HT-29 (cell line): ENCODE measurements around the gene DPEP1. TPM values are rescaled to one million over a fixed set of nuclear protein-coding genes. Genes with fewer than 3 reads are reported as not detected.
A peak's percentile ranks its signal among the peaks of the same experiment; 100 is the strongest.
"Not testable (repeated sequence)": the region's sequence is repeated elsewhere in the genome, so short reads cannot be mapped to it uniquely, and the experiment has no call there.

Source experiments
- DNase-seq: peaks from one replicate; pipeline ENCODE4 v3.0.0-alpha.2; 2015; ENCODE audit warnings: low spot score
- total RNA-seq: library from RNA; depleted of rRNA; stranded (reverse); fragments of >200 nt; shearing (Covaris generic); gene quantifications from 2 replicates; pipeline ENCODE4 v1.2.3, GENCODE V29; 2014

DPEP1 gene
- total RNA-seq, 1 experiment from 2014 or later = 81.5 TPM

GRCh38 chr16:89646270-89646669 is 32.8 kb downstream of the DPEP1 start:
- DNase-seq = no peak

GRCh38 chr16:89646906-89647305 is 33.5 kb downstream of the DPEP1 start:
- DNase-seq = no peak

DNA sequence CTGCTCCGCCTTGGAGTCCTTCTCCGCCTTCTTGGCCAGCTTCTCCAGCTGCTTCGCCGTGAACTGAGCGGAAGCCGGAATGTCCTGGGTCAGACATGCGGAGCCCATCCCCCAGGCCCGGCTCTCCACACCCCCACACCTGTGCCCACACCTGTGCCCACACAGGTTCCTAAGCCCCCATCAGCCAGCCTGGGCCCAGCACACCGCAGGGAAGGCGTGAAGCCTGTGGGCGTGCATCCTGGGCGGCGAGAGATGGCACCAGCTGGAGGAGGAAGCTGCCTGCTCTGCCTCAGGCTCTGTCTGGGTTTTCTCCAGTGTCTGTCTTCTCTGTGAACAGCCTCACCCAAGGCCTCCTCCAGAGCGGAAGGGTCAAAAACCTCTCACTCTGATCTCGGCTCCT is 38.1 kb downstream of the DPEP1 start:
- no peak for DNase-seq

- no peak for DNase-seq
These were observed 40.3 kb downstream of the DPEP1 start for GRCh38 chr16:89653656-89654295.

- no peak for DNase-seq
These were observed 41.7 kb downstream of the DPEP1 start for GRCh38 chr16:89655062-89655643.

DNA sequence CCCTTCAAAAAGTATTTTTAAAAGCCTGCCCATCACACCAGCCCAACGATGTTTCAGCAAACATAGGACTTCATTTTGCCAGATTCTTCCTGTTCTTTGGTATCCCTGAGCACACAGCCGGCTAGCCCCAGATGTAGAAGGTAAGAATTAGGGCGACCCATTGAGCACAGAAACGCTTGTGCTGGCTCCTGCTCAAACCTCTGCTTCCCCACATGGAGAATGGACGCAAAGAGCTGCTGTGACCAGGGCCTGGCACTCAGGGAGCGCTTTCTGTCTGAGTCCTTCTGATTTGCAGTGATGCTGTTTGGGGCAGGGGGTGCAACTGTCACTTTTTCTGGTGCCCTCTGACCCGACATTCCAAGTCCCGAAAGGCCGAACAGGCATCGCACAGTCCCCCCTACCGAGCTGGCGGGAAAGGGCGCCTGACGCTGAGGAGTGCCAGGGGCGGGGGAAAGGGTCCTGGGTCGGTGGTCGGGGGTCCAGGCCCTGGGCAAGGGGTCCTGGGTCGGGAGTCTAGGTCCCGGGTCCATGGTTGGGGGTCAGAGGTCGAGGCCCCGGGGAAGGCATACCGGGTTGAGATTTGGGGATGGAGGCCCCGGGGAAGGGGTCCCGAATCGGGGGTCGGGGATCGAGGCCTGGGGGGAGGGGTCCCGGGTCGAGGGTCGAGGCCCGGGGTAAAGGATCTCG is 43.1 kb downstream of the DPEP1 start:
- DNase-seq = no peak

DNA sequence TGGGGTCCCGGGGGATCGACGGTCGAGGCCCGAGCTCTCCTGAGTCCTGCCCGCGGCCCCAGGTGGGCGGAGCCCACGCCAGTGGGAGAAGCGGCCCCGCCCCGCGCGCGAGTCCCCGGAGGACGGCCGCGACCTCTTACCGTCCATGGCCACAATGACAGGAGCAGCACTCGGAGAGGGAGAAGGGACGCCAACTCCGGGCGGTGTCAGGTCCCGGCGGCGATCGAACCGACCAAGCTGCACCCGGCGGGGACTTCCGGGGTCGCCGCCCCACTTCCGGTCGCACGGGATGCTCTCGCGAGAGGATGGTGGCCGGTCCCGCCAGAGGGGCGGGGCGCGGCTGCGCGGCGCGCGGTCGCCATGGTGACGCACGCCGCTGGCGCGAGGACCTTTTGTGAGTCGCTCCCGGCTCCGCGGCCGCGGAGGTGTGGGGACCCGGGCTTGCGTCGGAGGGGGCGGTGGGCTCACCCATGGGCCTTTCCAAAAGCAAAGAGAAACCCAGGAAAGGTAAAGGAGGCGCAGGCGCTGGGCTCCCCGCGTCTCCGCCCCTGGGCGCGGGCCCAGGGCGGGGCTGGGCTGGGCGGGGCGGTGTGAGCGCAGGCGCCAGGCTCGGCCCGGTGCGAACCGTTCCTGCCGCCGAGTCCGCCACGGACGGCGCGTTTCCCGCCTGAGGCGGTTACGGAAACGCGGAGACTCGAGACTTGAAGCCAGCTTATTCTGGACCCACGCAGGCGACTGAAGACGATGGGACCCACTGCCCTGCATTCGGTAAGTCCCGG is 44.2 kb downstream of the DPEP1 start, which contains the start of the genes CHMP1A and SPATA33:
TSS of gene CHMP1A (minus strand) at position 267 of the 779 bp plus-strand sequence. CDS start at position 147, 120 bp downstream.
TSS of gene SPATA33 (plus strand) at position 395 of the 779 bp plus-strand sequence. CDS start at position 471, 76 bp downstream.
- peak; percentile 92 for DNase-seq

- peak; percentile 29 for DNase-seq
These were observed 44.9 kb downstream of the DPEP1 start for GRCh38 chr16:89658221-89658879.

DNA sequence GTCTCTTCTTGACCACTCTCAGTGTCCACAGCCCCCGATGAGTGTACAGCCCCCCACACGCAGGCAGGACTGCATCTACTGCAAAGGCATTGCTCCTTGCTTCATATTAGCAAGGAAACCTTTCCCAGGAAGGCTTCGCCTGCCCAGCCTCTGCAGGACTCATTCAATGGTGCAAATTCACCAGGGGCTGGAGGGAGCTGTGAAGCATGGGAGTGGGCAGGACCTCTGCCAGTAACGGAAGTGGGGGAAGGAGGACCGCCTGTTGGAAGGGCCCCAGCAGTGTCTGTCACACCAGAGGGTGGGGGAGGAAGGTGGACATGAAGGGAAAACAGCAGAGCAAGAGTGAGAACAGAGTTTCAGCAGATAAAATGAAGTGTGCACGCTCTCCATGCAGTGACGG is 46.7 kb downstream of the DPEP1 start:
- no peak for DNase-seq

- no peak for DNase-seq
These were observed 47.8 kb downstream of the DPEP1 start for GRCh38 chr16:89661215-89661614.

GRCh38 chr16:89664238-89664637 is 50.8 kb downstream of the DPEP1 start:
- not testable (repeated sequence) for DNase-seq

DNA sequence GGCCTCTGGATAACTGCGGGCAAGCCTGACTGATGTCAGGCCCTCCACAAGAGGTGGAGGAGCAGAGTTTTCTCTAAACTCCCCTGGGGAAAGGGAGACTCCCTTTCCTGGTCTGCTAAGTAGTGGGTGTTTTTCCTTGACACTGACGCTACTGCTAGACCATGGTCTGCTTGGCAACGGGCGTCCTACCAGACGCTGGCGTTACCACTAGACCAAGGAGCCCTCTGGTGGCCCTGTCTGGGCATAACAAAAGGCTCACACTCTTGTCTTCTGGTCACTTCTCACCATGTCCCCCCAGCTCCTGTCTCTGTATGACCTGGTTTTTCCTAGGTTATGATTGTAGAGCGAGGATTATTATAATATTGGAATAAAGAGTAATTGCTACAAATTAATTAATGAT is 53.6 kb downstream of the DPEP1 start:
- DNase-seq = peak; percentile 65

DNA sequence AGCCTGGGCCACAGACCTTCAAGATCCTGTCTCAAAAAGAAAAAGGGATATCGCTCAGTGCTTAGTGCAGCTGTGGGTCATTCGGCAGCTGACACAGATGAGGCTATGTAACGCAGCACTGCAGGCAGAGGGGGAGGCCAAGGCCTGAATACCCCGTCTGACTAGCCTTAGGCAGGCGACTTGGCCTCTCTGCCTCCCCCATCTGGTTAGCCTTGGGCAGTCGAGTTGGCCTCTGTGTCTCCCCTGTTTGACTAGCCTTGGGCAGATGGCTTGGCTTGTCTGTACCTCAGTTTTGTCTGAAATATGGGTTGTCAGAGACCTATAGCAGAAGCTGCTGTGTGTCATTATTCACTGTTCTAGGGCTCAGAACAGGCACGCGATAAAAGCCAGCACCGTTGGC is 54.2 kb downstream of the DPEP1 start:
- no peak for DNase-seq

GRCh38 chr16:89668790-89669158 is 55.3 kb downstream of the DPEP1 start:
- DNase-seq = no peak

GRCh38 chr16:89669755-89670154 is 56.3 kb downstream of the DPEP1 start:
- DNase-seq = no peak

GRCh38 chr16:89670496-89671431 is 57.3 kb downstream of the DPEP1 start:
- no peak for DNase-seq

- not testable (repeated sequence) for DNase-seq
These were observed 58.1 kb downstream of the DPEP1 start for GRCh38 chr16:89671565-89671964.

GRCh38 chr16:89672177-89672941 is 58.9 kb downstream of the DPEP1 start:
- DNase-seq = no peak

GRCh38 chr16:89678258-89678657 is 64.8 kb downstream of the DPEP1 start:
- DNase-seq = no peak

- DNase-seq = no peak
These were observed 72.5 kb downstream of the DPEP1 start for GRCh38 chr16:89685916-89686315.
